SK-N-SH (cell line): Measurements from ENCODE around the gene UBE2D3.

Experiments used
- YY1 ChIP-seq: IDR thresholded peaks from 2 replicates; pipeline ENCODE4 v1.4.0; 2012; ENCODE audit warnings: low read depth, mild to moderate bottlenecking
- TF ChIP-seq, protein P1 (sequence below): fragments of 200-600 bp; sonication (generic); IDR thresholded peaks from 2 replicates; pipeline ENCODE4 v1.6.1; 2017; ENCODE audit warnings: antibody characterized with exemption, mild to moderate bottlenecking, moderate library complexity

- TF ChIP-seq, protein P1, sequence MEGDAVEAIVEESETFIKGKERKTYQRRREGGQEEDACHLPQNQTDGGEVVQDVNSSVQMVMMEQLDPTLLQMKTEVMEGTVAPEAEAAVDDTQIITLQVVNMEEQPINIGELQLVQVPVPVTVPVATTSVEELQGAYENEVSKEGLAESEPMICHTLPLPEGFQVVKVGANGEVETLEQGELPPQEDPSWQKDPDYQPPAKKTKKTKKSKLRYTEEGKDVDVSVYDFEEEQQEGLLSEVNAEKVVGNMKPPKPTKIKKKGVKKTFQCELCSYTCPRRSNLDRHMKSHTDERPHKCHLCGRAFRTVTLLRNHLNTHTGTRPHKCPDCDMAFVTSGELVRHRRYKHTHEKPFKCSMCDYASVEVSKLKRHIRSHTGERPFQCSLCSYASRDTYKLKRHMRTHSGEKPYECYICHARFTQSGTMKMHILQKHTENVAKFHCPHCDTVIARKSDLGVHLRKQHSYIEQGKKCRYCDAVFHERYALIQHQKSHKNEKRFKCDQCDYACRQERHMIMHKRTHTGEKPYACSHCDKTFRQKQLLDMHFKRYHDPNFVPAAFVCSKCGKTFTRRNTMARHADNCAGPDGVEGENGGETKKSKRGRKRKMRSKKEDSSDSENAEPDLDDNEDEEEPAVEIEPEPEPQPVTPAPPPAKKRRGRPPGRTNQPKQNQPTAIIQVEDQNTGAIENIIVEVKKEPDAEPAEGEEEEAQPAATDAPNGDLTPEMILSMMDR = no peak
- TF ChIP-seq YY1 = no peak
These were observed 23.0 kb upstream of the UBE2D3 start for GRCh38 chr4:102850370-102850769.
